Jurkat, Clone E6-1 (cell line): ENCODE results near the gene SPRED2.
"Not testable (repeated sequence)": the region's sequence is repeated elsewhere in the genome, so short reads cannot be mapped to it uniquely, and the experiment has no call there.

Source experiments
- DNase-seq: peaks from one replicate; pipeline ENCODE4 v3.0.0-alpha.2; 2011; ENCODE audit warnings: low read depth, low spot score
- H3K4me3 ChIP-seq: 2 replicates; pipeline ENCODE4 v1.5.1; 2011; ENCODE audit warnings: mild to moderate bottlenecking, low read length, control low read depth, moderate library complexity

SPRED2 gene

GRCh38 chr2:65357095-65357958, 75.1 kb downstream of the SPRED2 start:
- DNase-seq, result no peak

GRCh38 chr2:65355186-65355831, 77.1 kb downstream of the SPRED2 start:
- no peak overlapping the region for H3K4me3 ChIP-seq
- no peak for DNase-seq

More at GRCh38 chr2:65357095-65357958, 75.1 kb downstream of the SPRED2 start:
- no peak overlapping the region for H3K4me3 ChIP-seq

- DNase-seq, result no peak
- no peak overlapping the region for H3K4me3 ChIP-seq
Measured at GRCh38 chr2:65354773-65355172, 77.6 kb downstream of the SPRED2 start.

GRCh38 chr2:65353927-65354326, 78.5 kb downstream of the SPRED2 start:
- no peak for DNase-seq
- H3K4me3 ChIP-seq, result no peak overlapping the region

- no peak for DNase-seq
- H3K4me3 ChIP-seq, result no peak overlapping the region
Measured at GRCh38 chr2:65353046-65353445, 79.4 kb downstream of the SPRED2 start.

GRCh38 chr2:65351948-65352595, 80.3 kb downstream of the SPRED2 start:
- H3K4me3 ChIP-seq, result no peak overlapping the region
- DNase-seq, result no peak

- no peak overlapping the region for H3K4me3 ChIP-seq
- DNase-seq, result no peak
Measured at GRCh38 chr2:65351234-65351947, 81.0 kb downstream of the SPRED2 start.

- peak; percentile 53 for DNase-seq
- H3K4me3 ChIP-seq, result no peak overlapping the region
Measured at GRCh38 chr2:65350651-65351056, 81.7 kb downstream of the SPRED2 start.

GRCh38 chr2:65349863-65350262, 82.5 kb downstream of the SPRED2 start:
- no peak overlapping the region for H3K4me3 ChIP-seq
- peak; percentile 28 for DNase-seq

- DNase-seq, result no peak
- H3K4me3 ChIP-seq, result no peak overlapping the region
Measured at GRCh38 chr2:65347913-65348312, 84.5 kb downstream of the SPRED2 start.

GRCh38 chr2:65345631-65346030, 86.8 kb downstream of the SPRED2 start:
- H3K4me3 ChIP-seq, result no peak overlapping the region
- DNase-seq, result no peak

GRCh38 chr2:65344689-65345088, 87.7 kb downstream of the SPRED2 start:
- no peak for DNase-seq
- no peak overlapping the region for H3K4me3 ChIP-seq

- no peak for DNase-seq
- no peak overlapping the region for H3K4me3 ChIP-seq
Measured at GRCh38 chr2:65344182-65344581, 88.2 kb downstream of the SPRED2 start.

GRCh38 chr2:65343386-65343785, 89.0 kb downstream of the SPRED2 start:
- DNase-seq, result no peak
- H3K4me3 ChIP-seq, result no peak overlapping the region

- no peak overlapping the region for H3K4me3 ChIP-seq
- no peak for DNase-seq
Measured at GRCh38 chr2:65340898-65341681, 91.3 kb downstream of the SPRED2 start.

- DNase-seq, result no peak
- H3K4me3 ChIP-seq, result no peak overlapping the region
Measured at GRCh38 chr2:65339648-65340047, 92.8 kb downstream of the SPRED2 start.

- DNase-seq, H3K4me3 ChIP-seq: not testable (repeated sequence)
Measured at GRCh38 chr2:65338830-65339495, 93.4 kb downstream of the SPRED2 start.

- not testable (repeated sequence) for H3K4me3 ChIP-seq, DNase-seq
Measured at GRCh38 chr2:65337915-65338314, 94.5 kb downstream of the SPRED2 start.
